HG03066 (cell line): ENCODE data around the gene ZNF468.
"Not testable (repeated sequence)": the region's sequence is repeated elsewhere in the genome, so short reads cannot be mapped to it uniquely, and the experiment has no call there.

Experiments used
- ATAC-seq: cut with Tn5 transposase; IDR thresholded peaks from one replicate; pipeline ENCODE4 v1.9.1; 2021; ENCODE audit warnings: low read depth; ENCODE audit not compliant: unreplicated experiment

The ZNF468 gene

GRCh38 chr19:52857378-52858191, at the start of gene ZNF468:
Gene ZNF468 (minus strand): TSS chr19:52857619. CDS start chr19:52854272, 3,347 bp downstream.
- ATAC-seq = peak; percentile 96

DNA sequence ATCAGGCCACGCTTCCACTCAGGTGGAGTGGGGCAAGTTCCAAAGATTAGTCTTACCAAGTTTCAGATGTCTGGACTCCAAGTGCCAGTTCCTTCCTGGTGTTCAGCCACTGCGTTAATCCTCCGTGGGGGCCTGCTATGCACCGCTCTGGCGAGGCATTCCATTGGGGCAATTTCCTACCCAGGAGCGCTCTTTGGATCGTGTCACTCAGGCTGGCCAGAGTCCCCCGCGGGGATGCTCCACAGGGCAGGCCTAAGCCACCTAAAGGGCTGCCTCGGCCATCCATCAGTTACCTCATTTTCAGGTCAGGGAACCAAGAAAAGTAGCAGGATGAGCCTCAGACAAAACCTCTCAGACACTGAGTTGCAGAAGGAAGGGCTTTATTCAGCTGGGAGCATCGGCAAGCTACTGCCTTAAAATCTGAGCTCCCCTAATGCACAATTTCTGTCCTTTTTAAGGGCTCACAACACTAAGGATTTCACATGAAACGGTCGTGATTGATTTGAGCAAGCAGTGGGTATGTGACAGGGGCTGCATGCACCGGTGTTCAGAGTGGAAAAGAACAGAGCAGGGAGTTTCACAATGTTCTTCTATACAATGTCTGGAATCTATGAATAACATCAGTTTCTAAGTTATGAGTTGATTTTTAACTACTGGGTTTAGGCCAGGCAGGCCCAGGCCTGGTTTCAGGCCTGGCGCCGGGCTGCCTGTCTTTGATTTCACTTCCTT, 46.8 kb upstream of the ZNF468 start:
- ATAC-seq = not testable (repeated sequence)

GRCh38 chr19:52901842-52902241, 44.4 kb upstream of the ZNF468 start:
- ATAC-seq = no peak

DNA sequence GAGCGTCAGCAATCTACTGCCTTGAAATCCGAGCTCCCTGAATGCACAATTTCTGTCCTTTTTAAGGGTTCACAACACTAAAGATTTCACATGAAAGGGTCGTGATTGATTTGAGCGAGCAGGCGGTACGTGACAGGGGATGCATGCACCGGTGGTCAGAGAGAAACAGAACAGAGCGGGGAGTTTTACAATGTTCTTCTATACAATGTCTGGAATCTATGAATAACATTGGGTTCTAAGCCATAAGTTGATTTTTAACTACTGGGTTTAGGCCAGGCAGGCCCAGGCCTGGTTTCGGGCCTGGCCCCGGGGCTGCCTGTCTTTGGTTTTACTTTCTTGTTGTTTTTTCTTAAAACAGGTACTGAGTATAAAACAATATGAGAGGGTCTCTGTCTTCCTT, 41.2 kb upstream of the ZNF468 start:
- not testable (repeated sequence) for ATAC-seq

DNA sequence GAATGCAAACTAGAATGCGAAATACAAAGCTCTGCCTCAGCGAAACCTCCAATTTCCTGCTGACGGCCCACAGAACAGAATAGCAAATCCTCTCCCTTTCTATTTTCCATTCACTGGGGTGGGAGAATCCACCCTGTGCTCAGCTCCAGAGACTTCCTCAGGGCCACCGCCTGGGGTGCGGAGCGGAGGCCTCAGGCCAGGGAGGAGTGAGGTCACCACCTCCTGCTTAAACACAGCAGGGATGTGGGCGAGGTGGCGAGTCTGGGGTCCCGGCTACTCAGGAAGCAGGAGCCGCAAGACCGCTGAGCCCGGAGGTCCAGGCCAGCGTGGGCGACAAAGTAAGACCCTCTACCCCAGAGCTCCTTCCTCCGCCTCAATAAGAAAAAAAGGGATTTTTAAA, 40.7 kb upstream of the ZNF468 start:
- ATAC-seq = no peak

GRCh38 chr19:52897138-52897935, 39.9 kb upstream of the ZNF468 start, which contains the start of gene ZNF320:
Gene ZNF320 (minus strand): TSS chr19:52897635. CDS start chr19:52890255, 7,380 bp downstream.
- peak; percentile 94 for ATAC-seq

DNA sequence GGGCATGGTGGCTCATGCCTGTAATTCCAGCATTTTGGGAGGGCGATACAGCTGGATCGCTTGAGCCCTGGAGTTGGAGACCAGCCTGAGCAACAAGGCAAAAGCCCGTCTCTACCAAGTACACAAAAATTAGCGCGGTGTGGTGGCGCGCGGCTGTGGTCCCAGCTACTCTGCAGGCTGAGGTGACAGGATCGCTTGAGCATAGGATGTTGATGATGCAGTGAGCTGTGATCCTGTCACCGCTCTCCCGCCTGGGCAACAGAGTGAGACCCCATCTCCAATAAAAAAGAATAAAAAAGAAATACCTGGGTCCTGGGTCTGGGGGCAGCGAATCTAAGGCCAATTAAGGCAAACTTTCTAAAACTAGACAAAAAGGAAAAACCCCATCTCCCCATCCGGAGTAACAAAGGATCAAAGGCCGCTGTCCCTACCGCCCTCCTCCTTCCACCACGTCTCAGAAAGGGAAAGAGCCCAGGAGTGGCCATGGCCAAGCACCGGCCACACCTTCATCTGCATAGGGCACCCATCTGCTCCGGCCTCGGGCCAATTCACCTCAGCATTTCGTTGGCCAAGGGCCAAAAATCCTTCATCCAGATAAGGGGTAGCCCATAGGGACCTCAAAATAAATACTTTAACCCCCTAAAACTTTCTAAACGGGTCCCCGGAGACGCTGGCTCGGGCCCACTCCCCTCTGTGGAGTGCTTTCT, 39.2 kb upstream of the ZNF468 start:
- ATAC-seq = peak; percentile 16

- no peak for ATAC-seq
Observed at GRCh38 chr19:52891336-52891735, 33.9 kb upstream of the ZNF468 start.

DNA sequence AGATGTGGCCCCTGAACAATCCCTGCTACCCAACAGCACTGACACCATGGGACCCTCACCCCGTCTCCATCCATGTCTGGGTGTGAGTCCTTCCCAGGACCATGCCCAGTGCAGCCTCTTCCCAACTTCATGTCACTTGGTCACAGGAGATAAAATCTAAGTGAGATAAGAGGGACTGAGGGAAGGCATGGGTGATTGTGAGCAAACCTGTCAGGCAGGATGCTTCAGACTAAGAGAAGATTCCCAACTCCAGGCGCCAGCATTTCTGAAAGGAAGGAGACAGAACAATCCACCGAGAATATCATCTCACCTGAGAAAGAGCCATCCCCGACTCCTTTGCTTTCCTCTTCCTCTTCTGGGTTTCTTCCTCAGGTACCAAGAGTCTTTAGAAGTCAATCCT, 32.5 kb upstream of the ZNF468 start:
- ATAC-seq = no peak

DNA sequence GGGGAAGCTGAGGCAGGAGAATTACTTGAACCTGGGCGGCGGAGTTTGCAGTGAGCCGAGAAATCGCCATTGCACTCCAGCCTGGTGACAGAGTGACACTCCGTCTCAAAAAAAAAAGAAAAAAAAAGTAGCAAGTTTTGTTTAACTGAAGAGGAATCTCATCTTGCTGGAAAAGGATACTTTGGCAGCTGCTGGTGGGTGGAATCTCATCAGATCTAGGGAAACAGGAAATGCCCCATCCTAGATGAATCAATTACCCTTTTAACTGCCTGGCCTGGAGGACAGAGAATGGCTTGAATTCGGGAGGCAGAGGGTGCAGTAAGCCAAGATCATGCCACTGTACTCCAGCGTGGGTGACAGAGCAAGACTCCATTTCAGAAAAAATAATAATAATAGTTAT, 31.7 kb upstream of the ZNF468 start:
- ATAC-seq = no peak

DNA sequence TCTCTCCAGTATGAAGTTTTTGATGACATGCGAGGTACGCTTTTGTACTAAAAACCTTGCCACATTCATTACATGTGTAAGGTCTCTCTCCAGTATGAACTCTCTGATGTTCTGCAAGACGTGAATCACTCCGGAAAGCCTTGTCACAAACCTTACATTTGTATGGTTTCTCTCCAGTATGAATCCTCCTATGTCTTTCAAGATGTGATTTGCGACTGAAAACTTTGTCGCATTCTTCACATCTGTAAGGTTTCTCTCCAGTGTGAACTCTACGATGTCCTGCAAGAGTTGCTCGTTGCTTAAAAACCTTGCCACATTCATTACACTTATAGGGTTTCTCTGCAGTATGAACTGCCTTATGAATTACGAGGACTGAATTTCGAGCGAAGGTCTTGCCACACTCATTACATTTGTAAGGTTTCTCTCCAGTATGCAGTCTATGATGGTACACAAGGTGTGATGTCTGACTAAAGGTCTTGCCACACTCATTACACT, 23.5 kb upstream of the ZNF468 start:
- ATAC-seq = no peak

GRCh38 chr19:52872996-52873395, 15.6 kb upstream of the ZNF468 start:
- ATAC-seq = not testable (repeated sequence)

GRCh38 chr19:52871466-52871865, 14.0 kb upstream of the ZNF468 start:
- ATAC-seq = no peak

GRCh38 chr19:52868031-52868430, 10.6 kb upstream of the ZNF468 start:
- not testable (repeated sequence) for ATAC-seq

DNA sequence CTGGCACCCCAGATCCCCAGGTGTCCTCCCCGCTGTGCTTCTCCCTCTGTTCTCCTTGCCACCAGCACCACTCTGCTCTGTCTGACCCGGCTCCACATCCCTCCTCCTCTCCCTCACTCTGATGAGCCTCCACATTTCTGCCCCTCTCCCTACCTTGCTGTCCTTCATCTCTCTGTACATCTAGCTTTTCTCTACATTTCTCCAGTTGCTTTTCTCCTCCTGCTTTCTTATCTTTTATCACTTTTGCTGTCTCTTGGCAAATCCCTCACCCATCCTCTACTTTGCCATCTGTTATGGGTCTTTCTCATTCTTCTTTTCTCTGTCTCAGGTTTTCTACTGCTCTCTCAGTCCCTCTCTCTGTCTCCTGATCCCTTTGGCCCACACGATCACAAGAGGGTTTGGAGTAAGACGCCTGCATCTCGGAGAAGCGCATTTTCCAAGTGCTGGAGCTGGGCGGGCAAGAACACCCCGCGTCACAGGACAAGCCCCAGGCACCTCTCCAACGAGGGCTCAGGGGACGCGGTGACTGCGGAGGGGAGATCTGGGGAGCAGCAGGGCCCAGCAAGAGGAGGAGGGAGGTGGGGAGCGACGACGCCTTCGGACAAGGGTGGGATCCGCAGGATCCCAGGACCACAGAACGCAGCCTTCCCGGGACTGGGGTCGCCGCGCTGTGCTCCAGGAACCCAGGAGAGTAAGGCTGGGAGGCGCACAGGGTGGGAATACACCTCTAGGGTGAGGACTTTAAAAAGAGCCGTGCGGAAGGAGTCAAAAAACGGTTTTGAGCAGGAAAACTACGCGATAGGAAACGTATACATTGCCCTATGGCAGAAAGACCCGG, 660 bp downstream of the ZNF468 start:
- not testable (repeated sequence) for ATAC-seq

- not testable (repeated sequence) for ATAC-seq
Observed at GRCh38 chr19:52847352-52847751, 10.1 kb downstream of the ZNF468 start.

GRCh38 chr19:52840825-52841465, 16.5 kb downstream of the ZNF468 start:
- ATAC-seq = not testable (repeated sequence)

- ATAC-seq = not testable (repeated sequence)
Observed at GRCh38 chr19:52834289-52834688, 23.1 kb downstream of the ZNF468 start.

DNA sequence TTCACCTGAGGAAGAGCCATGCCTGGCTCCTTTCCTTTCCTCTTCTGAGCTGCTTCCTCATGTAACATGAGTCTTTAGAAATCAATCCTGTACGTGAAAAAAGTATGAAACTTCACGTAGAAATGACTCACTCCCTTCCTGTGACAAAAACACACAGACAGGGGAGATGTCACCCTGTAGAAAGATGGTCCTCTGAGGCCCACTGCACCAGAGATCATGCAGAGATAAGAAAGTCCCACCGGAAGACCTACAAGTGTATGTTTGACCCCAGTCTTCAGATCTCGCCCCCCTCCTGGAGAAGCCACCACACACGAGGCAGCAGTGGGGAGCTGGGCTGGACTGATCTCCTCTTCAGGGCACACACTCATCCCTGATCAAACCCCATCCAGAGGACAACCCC, 23.9 kb downstream of the ZNF468 start:
- ATAC-seq = not testable (repeated sequence)
